Stimulated activated CD4-positive, alpha-beta T cell treated with anti-CD3 and anti-CD28 coated beads, Interleukin-4, amount 100 ng/mL, for 4 hours (primary cell): ENCODE data around the gene CACNA2D4.

Source experiments
- DNase-seq, 2 experiments: peaks; one replicate each; pipeline ENCODE4 v3.0.0-alpha.2; 2020

CACNA2D4 gene

DNA sequence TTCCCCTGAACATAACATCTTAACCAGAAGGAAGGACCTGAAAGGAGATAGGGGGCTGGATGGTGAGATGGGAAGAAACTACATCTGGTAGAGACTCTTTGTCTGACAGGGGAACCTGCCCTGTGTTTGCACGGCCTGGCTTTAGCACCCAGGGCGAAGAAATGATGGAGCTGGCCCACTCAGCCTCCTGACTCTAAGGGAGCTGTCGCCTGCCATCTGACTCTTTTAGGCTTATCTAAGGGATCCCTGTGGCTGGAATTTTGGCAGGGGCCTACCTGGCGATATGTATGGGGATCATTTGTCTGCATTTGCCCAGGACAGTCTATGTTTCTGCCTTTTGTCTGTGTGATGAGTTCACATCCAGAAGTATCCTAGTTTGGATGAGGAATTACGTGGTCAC lies 15.6 kb upstream of the CACNA2D4 start:
- DNase-seq: no peak

DNA sequence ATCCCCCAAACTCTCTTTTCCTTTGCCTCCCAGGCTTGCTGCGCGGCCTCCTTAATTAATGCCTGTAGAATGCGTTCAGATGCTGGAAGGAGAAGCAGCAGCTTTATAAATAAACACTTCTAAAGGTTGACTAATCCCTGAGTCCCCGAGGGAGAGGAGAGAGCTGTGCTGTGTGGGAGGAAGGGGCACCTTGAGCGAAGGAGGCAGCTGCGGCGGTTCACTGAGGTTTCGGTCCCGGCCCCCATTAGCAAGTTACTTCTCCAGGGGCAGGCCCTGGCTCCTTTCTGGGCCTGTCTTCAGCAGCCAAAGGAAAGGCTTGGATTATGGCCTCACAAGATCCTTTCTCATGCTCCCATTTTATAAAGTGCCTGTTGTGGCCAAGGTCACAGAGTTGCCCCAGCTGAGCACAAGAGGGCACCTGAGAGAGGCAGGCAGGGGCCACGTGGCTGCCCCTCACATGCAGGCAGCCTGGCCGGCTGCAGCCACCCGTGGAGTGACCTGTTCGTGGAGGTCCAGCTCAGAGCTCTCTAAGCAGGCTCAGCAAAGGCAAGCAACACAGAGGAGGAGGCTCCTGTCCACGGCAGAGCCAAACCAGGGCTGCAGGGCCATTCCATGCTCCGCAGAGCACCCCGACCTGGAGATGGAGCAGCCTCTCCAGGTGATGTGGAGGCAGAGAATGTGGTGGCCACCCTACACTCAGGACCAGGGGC lies 15.0 kb upstream of the CACNA2D4 start:
- DNase-seq: no peak

DNA sequence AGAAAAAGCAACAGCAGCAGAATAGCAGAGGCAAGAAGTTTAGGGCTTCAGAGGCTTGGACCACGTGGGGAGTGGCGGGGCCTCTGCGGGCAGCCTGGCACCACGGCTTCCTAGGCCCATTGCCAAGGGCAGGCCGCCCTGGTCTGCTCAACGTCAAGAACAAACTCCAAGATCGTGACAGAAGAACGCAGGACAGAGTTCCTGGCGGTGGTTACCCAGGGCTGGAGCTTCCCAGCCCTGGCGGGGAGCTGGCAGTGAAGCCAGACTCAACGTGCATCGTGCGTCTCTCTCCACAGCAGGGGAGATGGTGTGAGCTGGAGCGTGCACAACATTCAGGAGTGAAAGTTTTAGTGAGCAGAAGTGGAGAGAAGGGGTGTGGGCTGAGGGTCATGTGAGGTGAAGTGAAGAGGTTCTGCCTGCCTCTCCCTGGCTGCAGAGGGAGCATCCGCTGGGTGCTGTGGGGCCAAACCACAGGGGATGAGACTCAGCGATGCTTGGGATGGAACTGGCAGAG lies 13.9 kb upstream of the CACNA2D4 start:
- DNase-seq: no peak

DNA sequence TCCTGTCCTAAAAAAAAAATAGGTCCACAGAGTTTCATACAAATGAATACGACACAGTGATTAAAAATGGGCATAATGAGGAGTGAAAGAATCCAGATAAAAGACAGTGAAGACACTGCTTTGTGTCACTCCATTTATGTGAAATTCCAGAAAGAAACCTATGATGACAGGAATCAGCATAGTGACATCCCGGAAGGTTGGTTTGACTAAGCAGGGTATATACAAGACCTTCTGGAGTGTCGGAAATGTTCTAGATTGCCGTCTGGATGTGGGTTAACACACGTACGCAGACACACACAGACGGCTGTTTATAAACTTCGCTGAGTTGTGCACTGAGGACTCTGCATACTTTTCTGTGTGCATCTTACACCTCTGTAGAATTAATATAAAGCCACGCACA lies 13.2 kb upstream of the CACNA2D4 start:
- DNase-seq: no peak

DNA sequence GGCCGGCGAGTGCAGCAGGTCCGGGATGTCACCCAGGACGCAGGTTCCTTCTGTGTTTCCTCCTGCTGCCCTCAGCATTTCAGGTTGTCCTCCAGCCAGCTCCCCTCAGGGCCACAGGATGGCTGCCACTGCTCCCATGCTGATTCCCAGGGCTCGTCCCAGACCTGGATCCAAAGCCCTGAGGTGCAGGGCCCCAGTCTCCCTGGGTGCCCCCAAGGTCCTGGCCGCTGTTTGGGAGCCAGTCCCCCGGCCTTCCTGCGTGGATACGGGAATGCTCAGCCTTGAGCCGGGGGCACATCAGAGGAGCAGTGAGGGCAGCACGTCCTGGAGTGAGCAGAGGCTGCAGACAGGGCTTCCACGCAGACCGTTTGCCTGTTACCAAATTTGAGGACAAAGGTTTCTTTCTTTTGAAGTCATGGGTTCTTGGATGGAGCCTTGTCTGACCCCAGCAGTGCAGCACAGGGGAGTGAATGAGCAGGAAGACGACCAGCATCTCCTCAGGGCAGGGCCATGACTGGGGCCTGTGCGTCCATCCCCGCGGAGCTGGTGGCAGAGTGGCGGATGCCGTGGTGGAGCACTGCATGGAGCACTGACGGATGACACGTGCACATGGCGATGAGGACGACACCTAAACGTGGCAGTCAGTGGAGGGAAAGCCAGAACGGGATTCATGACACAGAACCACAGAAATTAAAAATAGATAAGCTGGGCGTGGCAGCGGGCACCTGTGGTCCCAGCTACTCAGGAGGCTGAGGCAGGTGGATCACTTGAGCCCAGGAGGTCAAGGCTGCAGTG lies 12.5 kb upstream of the CACNA2D4 start:
- no peak for DNase-seq

GRCh38 chr12:1929985-1930802 lies 11.7 kb upstream of the CACNA2D4 start:
- no peak for DNase-seq

DNA sequence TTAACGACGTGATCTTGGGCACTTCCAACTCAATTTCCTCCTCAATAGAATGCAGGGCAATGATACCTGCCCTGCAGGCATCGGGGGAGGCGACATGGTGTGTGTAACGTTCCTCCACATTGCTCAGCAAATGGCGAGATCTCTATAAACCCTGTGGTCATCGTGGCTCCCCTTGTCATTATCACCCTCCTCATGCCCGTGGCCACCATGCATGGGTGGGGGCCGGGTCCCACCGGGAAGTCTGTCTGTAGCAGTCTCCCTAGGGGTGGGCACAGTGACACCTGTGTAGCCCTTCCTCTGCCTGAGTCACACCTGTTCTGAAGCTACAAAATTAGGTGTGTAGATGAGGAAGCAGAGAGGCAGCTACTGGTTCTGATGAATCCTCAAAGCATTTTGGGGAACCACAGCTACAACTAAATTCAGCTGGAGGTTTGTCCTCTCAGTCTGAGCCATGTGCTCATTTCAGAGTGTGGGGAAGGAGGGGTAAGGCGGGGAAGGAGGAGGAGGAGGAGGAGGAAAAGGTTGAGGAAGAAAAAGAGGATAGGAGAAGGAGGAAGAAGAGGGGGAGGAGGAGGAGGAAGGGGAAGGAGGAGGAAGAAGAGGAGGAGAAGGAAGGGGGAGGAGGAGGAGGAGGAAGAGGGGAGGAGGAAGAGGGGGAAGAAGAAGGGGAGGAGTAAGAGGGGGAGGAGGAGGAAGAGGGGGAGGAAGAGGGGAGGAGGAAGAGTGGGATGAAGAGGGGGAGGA lies 11.0 kb upstream of the CACNA2D4 start:
- no peak for DNase-seq

DNA sequence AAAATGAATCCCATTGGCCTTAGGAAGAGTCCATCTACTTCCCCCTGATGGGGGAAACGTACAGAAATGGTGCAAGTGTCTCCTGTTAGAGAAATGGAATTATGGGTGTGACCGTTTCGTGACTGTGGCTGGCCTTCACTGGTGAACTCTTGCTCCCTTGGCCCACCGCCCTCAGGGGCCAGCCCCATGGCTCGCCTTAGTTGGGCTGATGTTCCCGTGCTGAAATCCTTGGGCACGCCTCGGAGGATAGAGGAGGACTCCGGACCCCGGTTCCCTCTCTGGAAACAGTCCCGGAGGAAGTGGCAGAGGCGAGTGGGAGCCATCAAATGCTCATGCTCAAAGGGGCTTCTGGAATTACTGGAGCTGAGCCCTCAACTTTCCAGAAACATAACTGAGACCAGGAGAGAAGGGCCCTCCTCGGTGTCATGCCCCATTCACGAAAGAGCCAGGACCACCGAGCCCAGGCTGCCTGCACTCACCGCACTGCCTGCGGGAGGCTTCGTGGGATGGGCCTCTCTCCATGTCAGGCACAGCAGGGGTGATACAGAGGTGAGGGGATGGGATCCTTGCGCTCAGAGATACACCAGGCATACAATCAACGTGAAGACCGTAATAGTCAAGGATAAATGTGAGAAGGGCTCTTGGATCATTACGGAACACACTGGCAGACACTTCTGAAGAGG lies 10.1 kb upstream of the CACNA2D4 start:
- DNase-seq: no peak

GRCh38 chr12:1927751-1928351 lies 9.4 kb upstream of the CACNA2D4 start:
- DNase-seq: no peak

DNA sequence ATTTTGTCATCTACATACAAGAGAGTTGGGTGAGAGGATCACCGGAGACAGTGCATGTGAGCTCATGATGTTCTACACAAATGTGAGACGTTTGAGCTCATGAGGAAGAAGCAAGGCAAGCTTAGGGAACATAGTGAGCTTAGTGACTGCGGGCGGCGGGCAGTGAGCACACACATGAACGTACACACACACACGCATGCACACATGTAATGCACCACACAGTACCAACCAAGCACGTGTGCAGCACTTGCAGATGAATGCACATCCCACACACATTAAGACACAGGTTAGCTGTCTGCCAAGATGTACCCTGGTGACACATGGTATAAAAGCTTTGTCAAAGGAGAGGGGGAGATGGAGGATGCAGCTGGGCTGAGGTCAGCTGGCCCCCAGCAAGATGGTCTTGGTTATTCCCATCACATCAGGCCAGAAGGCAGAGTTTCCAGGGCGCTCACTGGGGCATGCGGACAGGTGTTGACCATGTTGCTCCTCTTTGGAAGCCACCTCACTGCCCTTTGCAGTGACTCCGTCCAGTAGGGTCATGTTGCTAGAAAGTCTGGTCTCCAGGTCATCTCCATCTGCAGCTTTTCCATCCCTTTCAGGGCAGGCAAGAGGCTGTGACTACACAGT lies 8.7 kb upstream of the CACNA2D4 start:
- DNase-seq: no peak

- DNase-seq: no peak
Measured at GRCh38 chr12:1926251-1926657, 7.8 kb upstream of the CACNA2D4 start.

GRCh38 chr12:1925684-1926006 lies 7.2 kb upstream of the CACNA2D4 start:
- no peak for DNase-seq

DNA sequence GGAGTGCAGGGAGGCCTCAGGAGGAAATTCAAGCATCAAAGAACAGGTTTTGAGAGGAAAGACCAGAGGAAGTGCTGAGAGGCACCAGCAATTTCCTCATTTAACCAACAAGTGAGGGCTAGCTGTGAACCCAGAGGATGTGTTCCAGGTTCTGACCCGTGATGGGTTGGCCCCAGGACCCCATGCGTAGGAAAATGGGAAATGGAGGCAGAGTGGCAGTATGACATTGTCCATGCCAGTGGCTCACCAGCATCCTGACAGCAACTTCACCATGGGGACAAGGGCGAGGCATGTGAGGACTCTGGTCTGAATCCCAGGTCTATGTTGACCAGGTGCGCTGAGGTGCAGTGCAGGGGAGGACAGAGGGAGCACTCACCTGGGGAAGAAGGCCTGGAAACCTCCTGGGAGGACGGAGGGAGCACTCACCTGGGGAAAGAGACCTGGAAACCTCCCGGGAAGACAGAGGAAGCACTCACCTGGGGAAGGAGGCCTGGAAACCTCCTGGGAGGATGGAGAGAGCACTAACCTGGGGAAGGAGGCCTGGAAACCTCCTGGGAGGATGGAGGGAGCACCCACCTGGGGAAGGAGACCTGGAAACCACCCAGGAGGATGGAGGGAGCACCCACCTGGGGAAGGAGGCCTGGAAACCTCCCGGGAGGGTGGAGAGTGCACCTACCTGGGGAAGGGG lies 6.7 kb upstream of the CACNA2D4 start:
- no peak for DNase-seq

DNA sequence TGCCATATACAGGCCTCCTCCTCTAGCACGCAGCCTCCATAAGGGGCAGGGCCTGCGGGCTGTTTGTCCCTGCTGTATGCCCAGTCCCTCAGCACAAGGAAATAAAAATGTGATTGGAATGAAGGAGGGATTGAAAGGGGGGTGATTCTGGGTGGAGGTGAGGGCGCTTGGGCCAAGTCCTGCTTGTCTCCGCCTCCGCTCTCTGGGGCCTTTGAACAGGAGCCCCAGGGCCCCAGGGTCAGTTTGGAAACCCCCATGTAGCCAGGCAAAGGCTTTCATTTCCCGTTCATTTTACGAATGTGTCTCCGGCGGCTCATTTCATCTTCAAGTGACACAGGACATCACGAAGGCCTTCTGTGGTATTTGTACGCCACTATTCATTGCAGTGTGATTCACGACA lies 4.5 kb upstream of the CACNA2D4 start:
- DNase-seq: no peak

DNA sequence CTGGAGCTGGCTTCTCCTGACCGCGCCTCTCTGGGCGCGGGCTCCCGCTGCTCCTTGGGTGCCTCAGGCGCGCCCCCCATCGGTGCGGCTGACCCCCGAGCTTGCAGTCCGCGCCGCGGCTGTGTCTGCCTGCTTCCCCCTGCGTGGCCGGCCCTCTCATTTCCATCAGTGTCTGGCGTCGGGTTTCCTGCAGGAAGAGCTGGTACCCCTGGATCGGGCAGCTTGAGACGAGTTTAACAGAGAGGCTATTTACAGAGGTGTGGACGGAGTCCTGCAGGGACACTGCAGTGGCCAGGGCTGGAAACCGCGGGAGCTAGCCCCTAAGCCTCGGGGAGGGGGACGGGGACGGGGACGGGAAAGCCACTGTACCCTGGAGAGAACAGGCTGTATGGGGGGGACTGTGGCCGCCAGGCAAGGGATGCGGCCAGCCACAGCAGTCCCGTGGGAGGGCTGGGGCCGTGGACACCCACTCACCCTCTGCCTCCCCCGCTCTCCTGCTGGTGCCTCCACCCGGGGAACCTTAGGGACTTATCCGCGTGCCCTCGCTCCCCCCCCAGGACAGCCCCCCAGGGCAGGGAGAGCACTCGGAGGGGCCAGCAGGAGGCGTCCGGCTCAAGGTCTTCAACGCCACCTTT lies 3.7 kb upstream of the CACNA2D4 start:
- DNase-seq: no peak

DNA sequence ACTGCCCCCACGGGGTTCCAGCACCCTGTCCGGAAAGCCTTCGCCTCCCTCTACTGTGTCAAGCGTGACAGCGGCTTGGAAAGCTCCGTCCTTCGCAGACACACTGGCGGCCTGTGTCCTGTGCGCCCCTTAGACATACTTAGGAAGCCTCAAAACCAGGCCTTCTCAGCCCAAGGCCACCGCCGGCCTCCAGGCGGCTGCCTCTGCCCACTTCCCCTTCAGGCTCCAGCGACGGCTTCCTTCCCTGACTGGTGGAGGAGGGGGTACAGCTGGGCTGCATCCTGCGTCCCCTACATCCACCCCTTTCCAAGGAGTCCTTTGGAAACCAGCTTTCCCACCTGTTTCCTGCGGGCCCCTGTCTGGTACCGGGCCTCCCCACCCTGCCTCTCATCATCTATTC lies 2.5 kb upstream of the CACNA2D4 start:
- no peak for DNase-seq

GRCh38 chr12:1920436-1920835 lies 2.0 kb upstream of the CACNA2D4 start:
- DNase-seq: no peak

GRCh38 chr12:1919763-1920162 lies 1.3 kb upstream of the CACNA2D4 start:
- no peak for DNase-seq

- DNase-seq: no peak
Measured at GRCh38 chr12:1919284-1919683, 832 bp upstream of the CACNA2D4 start.

DNA sequence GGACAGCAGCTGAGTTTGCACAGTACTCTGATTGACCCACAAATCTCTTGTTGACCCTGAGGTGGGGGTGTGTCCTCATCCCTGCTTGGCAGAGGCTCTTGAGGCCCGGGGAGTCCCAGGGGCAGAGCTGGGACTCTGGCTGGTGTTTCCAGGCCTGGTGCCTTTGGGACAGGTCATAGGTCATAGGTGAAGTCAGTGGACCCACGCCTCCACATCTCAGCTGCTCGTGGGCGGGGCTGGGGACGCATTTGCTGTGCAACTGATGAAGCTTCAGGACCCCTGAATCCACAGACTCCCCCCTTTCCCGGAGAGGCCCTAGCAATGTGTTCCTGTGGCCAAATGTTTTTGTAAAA lies 408 bp upstream of the CACNA2D4 start:
- no peak for DNase-seq
